NCI-H345 treated with DMSO at 0.1 percent for 48 hours (cell line): Measurements from ENCODE around the gene CDH8.
"Not testable (repeated sequence)": the region's sequence is repeated elsewhere in the genome, so short reads cannot be mapped to it uniquely, and the experiment has no call there.

Source experiments
- DNase-seq: peaks from one replicate; lab custom pipeline; 2025; ENCODE audit not compliant: unreplicated experiment; lab: John Stamatoyannopoulos, UW

The CDH8 gene

DNA sequence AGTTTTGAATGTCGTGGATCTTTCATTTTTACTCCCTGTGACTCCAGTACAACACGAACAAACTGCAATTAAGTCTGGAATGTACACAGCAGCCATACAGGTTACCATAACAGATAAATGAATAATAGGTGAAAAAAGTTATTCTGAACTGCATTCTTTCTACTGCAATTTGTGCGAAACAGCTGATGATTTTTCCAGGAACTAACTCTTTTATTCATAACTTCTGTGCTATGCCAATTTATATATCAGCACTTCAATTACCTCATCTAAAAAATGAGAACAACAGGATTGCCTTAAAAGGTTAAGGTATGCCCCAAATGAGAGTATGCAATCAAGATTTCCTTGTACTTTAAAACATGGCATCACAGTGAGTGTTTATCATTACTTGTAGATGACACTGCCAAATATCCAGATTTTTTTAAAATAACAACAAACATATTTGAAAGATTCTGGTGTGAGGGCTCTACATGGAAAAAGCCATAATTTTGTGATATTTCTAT lies 238.9 kb downstream of the CDH8 start:
- DNase-seq, result no peak

- no peak for DNase-seq
These were observed 243.9 kb downstream of the CDH8 start for GRCh38 chr16:61792194-61792909.

DNA sequence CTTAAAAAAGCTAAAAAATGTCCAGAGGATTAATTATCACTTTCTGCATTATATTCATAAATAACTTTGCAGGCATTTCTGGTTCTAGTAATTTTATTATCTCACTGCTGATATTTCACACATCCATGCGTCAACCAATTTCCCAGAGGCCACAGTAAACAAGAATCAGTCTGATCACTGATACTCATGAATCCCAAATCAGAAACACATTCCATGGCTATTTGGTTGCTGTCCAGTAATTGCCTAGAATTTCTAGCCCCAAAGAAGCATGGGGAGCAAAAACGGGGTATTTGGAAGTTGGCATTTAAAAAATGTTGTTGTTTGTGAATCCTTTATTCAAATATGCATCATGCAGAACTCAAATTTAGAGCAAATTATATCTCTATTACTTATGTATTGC lies 244.8 kb downstream of the CDH8 start:
- no peak for DNase-seq

- DNase-seq, result not testable (repeated sequence)
These were observed 254.4 kb downstream of the CDH8 start for GRCh38 chr16:61781855-61782254.

DNA sequence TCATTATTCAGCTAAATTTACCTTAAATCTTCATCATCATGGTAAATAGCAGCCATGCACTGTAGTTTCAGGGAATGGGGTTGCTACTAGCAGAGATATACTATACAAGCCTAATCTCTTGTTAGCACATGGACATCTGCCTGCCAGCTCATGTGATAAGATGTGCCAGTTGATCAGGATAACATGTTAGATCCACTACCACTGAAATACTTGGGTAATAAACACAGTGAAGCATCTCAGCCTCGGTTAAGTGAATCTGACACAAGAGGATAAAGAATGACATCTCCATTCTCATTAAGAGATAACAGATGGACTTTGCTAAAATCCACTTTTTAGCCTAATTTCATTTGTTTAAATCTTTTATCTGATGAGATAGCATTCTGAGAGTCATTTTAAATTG lies 256.1 kb downstream of the CDH8 start:
- DNase-seq, result no peak

- no peak for DNase-seq
These were observed 265.9 kb downstream of the CDH8 start for GRCh38 chr16:61770301-61770700.

DNA sequence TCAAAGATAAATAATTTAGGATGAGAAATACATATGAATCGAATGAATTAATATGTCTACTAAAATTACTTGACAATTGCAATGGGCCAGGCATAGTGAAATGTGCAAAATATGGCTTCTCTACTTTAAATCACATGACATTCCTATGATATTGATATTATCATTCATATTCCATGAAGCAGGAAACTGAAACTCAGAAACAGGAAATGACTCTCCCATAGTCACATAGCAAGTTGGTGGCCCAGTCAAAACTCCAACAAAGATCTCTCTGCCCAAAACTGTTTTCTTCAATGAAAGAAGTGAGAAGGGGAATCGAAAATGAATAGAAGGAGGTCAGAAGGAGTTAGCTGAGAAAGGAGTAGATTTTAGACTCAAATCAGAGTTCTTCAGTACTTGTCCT lies 272.2 kb downstream of the CDH8 start:
- no peak for DNase-seq

DNA sequence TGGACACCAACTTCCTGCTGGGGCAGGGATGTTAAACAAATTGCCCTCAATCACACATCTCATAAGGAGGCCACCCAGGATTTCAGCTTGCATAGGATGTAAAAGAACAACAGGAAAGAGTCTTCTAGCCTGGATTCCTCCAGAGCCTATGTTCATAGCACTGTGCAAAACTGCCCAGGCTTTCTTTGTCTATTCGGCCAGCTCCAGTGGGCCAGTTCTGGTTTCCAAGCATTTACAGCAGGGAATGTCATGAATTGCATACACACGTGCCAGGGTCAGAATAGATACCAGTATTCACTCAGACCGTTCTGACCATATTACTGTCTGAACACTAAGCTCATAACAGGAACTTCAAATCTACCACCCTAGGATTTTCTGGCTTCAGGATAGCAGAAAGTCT lies 273.2 kb downstream of the CDH8 start:
- DNase-seq, result no peak

- DNase-seq, result no peak
These were observed 305.2 kb downstream of the CDH8 start for GRCh38 chr16:61730997-61731396.

DNA sequence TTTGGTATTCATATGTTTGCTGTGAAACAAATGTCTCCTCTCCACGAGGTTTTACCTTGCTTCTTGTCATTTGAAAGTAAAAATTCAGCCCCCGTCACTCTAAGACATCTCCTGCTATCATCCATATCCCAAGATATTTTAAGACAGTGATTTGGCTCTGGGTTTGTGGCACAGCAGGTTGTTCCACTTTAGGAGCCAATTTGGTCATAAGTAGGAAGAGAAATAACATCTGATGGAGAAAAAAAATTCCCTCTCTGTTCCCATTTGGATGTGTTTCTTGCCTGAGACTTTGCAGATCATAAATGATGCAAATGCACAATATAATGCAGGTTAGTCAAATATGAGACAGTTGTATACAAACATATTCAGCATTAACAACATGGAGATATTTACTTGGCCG lies 309.5 kb downstream of the CDH8 start:
- no peak for DNase-seq

- DNase-seq, result no peak
These were observed 310.1 kb downstream of the CDH8 start for GRCh38 chr16:61726125-61726524.

GRCh38 chr16:61721544-61721943 lies 314.7 kb downstream of the CDH8 start:
- DNase-seq, result no peak

DNA sequence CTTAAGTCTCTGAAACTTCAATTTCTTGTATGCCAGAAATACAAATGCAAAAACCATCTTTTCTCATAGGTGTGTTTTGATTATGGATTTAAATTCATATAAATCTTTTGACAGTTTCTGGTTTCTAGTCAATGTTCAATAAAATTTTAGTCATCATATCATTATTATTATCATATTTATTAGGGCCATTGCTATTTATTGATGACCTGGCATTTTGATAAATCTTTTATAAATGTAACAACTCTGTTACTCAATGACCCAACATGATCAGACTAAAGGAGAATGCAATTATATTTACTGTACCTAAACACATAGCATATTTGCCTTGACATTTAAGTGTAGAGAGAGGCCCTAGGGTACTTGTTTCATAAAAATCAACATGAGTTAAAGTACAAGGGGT lies 320.8 kb downstream of the CDH8 start:
- no peak for DNase-seq

GRCh38 chr16:61713787-61714186 lies 322.5 kb downstream of the CDH8 start:
- DNase-seq, result no peak

DNA sequence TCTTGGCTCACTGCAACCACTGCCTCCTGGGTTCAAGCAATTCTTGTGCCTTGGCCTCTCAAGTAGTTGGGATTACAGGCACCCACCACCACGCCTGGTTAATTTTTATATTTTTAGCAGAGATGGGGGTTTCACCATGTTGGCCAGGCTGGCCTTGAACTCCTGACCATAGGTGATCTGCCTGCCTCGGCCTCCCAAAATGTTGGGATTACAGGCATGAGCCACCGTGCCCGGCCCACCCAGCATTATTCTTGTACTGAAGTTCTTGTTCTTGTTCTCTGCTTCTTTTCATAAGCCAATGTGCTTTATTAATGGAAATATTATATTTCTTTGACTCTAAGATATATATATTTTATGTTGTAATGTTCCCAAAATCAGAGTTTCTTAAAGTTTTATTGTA lies 336.6 kb downstream of the CDH8 start:
- not testable (repeated sequence) for DNase-seq

- DNase-seq, result no peak
These were observed 351.7 kb downstream of the CDH8 start for GRCh38 chr16:61684541-61684940.

GRCh38 chr16:61681673-61682072 lies 354.6 kb downstream of the CDH8 start:
- no peak for DNase-seq

- DNase-seq, result no peak
These were observed 355.1 kb downstream of the CDH8 start for GRCh38 chr16:61681124-61681523.

- no peak for DNase-seq
These were observed 358.1 kb downstream of the CDH8 start for GRCh38 chr16:61678182-61678581.

DNA sequence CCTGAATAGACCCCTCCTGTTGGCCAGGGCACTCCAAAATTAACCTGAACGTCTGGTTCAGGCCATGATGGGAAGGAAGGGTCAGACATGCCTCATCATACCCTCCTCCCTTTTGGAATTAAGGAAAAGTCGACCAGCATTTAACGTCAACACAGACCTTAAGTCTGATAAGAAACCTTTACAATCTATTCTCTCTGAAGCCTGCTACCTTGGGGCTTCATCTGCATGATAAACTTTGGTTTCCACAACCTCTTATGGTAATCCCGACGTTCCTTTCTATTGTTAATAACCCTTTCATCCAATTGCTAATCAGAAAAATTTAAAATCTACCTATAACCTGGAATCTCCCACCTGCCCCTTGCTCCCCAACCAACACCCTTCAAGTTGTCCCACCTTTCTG lies 358.5 kb downstream of the CDH8 start:
- DNase-seq, result no peak

GRCh38 chr16:61676740-61677139 lies 359.5 kb downstream of the CDH8 start:
- no peak for DNase-seq

GRCh38 chr16:61671161-61671560 lies 365.1 kb downstream of the CDH8 start:
- no peak for DNase-seq

DNA sequence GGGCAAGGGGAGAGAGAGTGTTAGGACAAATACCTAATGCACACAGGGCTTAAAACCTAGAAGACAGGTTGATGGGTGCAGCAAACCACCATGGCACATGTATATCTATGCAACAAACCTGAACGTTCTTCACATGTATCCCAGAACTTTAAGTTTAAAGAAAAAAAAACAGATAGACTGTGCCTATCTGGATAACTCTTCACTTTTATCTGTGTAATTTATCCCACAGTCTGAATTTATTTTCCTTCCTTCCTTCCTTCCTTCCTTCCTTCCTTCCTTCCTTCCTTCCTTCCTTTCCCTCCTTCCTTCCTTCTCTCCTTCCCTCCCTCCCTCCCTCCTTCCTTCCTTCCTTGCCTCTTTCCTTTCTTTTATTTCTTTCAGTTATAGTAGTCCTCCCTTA lies 370.7 kb downstream of the CDH8 start:
- DNase-seq, result no peak
